Stimulated activated CD4-positive, alpha-beta T cell treated with anti-CD3 and anti-CD28 coated beads, Interleukin-4, amount 100 ng/mL, for 24 hours (primary cell): Measurements from ENCODE around the gene KLHL7.
"Not testable (repeated sequence)": the region's sequence is repeated elsewhere in the genome, so short reads cannot be mapped to it uniquely, and the experiment has no call there.

Experiments used
- DNase-seq: peaks from one replicate; pipeline ENCODE4 v3.0.0-alpha.2; 2020

Gene KLHL7

DNA sequence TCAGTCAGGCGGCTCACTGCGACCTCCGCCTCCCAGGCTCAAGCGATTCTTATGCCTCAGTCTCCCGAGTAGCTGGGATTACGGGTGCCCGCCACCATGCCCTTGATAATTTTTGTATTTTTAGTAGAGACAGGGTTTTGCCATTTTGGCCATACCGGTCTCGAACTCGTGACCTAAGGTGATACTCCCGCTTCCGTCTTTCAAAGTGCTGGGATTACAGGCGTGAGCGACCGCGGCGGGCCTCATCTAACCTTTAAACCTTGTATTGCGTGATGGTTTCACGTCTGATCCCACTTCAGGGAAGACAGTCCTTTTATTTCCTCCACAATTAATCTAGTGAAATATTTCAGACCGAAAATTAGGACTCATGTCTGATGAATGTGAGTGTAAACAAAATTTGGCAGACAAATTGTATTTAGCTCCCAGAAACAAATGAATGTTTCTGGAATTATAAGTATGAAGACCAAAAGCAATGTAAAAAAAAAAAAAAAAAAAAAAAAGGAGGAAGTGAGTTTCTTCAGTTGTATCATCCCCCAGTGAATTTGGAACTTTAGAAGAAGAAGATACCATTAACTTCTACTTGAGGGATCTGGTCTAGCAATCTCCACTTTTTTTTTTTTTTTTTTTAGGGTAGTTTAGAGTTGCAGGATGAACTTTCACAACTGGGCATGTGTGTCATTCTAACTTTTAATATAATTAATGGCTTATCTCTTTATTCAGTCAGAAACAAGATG is 77.9 kb downstream of the KLHL7 start:
- no peak for DNase-seq

GRCh38 chr7:23184291-23184690 is 78.7 kb downstream of the KLHL7 start:
- DNase-seq, result no peak

DNA sequence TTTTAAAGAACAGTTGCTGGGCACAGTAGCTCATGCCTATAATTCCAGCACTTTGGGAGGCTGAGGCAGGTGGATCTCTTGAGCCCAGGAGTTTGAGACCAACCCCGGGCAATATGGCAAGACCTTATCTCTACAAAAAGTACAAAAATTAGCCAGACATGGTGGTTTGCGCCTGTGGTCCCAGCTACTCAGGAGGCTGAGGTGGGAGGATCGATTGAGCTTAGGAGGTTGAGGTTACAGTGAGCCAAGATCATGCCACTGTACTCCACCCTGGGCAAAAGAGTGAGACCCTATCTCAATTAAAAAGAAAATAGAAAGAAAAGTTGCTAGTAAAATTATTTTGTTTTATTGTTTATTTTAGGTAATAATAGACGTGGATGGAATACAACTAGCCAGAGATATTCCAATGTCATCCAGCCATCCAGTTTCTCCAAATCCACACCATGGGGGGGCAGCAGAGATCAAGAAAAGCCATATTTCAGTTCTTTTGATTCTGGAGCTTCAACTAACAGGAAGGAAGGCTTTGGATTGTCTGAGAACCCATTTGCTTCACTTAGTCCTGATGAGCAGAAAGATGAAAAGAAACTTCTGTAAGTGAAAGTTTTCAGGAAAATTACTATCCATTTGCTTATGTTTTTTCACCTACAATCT is 79.2 kb downstream of the KLHL7 start:
- DNase-seq, result no peak

- no peak for DNase-seq
These were observed 80.4 kb downstream of the KLHL7 start for GRCh38 chr7:23185980-23186379.

GRCh38 chr7:23191022-23191421 is 85.4 kb downstream of the KLHL7 start:
- DNase-seq, result no peak

DNA sequence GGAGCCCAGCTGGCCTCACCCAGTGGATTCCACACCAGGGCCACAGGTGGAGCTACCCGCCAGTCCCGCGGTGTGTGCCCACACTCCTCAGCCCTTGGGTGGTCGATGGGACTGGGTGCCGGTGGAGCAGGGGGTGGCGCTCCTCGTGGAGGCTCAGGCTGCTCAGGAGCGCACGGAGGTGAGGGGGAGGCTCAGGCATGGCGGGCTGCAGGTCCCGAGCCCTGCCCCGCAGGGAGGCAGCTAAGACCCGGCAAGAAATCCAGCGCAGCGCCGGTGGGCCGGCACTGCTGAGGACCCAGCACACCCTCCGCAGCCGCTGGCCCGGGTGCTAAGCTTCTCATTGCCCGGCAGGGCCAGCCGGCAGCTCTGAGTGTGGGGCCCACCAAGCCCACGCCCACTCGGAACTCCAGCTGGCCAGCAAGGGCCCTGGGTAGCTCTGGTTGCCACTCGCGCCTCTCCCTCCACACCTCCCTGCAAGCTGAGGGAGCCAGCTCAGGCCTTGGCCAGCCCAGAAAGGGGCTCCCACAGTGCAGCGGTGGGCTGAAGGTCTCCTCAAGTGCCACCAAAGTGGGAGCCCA is 88.2 kb downstream of the KLHL7 start:
- DNase-seq, result not testable (repeated sequence)

DNA sequence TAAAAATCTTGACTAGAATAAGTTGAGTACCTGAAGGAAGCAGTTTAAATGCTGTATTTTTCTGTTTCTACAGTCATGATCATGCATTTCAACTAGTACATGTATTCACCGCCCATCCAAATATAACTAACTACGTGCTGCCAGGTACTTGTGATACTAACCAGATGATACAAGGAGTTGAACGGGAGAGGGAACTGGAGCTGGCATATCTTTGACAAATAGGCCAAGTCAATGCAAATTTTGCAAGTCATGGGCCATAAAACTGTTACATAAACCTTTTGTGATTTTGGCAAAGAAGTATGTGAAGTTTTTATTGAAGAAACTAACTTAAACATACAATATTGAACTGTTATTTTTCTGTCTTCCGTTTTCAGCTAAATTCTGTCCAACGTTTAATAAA is 90.7 kb downstream of the KLHL7 start:
- no peak for DNase-seq

DNA sequence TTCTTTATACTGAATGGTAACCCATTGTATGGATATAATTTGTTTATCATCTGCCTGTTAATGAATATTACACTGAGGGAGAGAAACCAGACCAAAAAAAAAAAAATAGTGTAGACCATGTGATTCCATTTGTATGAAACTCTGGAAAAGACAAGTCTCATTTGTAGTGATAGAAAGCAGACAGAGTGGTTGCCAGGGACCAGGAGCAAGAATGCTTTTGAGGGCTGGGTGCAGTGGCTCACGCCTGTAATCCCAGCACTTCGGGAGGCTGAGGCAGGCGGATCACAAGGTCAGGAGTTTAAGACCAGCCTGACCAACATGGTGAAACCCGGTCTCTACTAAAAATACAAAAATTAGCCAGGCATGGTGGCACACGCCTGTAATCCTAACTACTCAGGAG is 92.2 kb downstream of the KLHL7 start:
- DNase-seq, result not testable (repeated sequence)

DNA sequence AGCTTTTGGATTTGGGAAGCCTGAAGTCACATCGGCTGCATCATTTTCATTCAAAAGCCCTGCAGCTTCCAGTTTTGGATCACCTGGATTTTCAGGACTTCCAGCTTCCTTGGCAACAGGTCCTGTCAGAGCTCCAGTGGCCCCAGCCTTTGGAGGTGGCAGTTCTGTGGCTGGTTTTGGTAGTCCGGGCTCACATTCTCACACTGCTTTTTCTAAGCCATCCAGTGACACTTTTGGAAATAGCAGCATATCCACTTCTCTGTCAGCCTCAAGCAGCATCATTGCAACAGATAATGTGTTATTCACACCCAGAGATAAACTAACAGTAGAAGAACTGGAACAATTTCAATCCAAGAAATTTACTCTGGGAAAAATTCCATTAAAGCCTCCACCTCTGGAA is 94.7 kb downstream of the KLHL7 start:
- DNase-seq, result no peak

GRCh38 chr7:23204241-23204640 is 98.7 kb downstream of the KLHL7 start:
- DNase-seq, result no peak

- DNase-seq, result no peak
These were observed 100.0 kb downstream of the KLHL7 start for GRCh38 chr7:23205577-23205908.

GRCh38 chr7:23205909-23206767 is 100.6 kb downstream of the KLHL7 start:
- DNase-seq, result no peak

- no peak for DNase-seq
These were observed 101.4 kb downstream of the KLHL7 start for GRCh38 chr7:23207021-23207420.

- no peak for DNase-seq
These were observed 102.3 kb downstream of the KLHL7 start for GRCh38 chr7:23207884-23208283.

- no peak for DNase-seq
These were observed 102.7 kb downstream of the KLHL7 start for GRCh38 chr7:23208316-23208715.

GRCh38 chr7:23210506-23210905 is 104.9 kb downstream of the KLHL7 start:
- DNase-seq, result no peak

DNA sequence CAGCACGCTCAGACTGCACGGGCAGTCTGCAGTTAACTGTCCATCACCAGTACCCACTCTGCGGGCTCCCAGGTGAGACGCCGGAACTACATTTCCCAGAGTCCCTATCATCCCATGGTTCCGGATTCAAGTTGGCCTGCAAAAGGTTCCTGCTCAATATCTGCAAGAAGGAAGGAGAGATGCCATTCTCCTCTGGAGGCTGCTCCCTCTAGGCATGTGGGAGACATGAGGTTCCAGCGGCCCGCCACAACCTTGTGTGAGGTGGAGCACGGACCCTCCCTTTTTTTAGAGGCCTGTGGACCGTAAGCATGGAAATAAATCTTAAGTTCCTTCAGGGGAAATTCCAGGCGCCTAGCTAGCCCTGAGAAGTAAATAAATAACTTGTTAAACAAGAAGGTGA is 106.0 kb downstream of the KLHL7 start:
- DNase-seq, result no peak

DNA sequence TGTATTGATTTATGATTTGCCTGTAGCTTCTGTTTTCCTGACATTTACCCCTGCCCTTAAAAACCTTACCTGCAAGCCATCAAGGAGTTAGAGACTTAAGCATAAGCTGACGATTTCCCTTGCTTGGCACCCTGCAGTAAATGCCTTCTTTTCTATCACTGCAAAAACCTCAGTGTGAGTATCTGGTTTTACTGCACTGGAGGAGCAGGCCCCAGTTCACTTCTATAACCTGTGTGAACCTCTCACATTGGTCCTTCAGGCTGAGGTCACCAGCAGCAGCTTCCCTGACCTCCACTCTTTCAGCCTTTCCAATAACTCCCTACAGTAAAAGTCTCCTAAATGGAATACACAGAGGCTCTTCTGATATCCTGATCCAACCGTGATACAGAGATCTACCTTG is 106.8 kb downstream of the KLHL7 start:
- no peak for DNase-seq

DNA sequence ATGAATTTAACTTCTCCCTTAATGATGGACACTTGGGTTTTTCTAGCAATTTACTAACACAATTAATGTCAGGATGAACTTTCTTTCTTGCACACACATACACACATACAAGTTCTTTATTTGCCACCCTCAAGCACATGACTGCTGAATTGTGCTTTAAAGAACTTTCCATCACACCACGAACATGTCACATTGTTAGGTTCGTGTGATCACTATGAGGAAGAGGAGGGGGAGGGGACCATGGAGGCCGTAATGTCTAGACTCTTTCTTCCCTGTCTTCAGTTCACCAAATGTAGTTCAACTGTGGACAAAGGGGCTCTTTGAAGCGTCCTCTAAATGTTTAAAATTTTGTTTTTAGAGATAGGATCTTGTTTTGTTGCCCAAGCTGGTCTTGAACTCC is 107.3 kb downstream of the KLHL7 start:
- no peak for DNase-seq

- DNase-seq, result no peak
These were observed 108.2 kb downstream of the KLHL7 start for GRCh38 chr7:23213755-23214154.

- DNase-seq, result no peak
These were observed 108.8 kb downstream of the KLHL7 start for GRCh38 chr7:23214423-23214822.

DNA sequence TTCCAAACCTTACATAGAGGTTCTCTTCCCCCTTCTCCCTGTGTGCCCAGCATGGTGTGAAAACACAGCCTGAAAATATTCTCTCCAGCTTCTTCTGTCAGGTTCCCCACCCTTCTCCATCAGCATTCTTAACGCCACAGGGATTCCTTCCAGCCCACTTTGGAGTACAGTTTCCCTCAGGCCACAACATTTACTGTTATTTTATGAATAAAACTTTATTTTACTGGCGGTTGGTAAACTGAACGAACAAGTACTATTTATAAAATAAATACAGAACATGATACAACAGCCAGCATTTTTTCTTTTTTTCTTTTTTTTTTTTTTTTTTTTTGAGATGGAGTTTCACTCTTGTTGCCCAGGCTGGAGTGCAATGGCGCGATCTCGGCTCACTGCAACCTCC is 109.4 kb downstream of the KLHL7 start:
- no peak for DNase-seq

DNA sequence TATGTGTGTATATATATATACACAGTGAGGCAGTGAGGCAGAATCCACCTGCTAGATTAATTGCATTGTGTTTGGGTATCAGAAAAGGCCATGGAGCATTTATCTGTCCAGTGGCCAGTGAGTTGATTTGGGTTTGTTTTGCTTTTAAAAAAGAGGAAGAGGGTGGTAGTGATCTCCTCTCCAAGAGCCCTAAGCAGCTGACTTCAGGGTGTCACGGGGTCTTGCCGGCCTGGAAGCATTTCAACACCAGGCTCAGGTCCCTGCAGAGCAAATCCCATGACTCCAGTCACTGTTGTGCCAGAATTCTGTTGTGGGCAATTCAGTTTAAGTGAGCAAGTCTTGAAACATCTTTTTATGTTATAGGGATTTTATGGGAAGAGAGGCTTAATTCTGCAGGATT is 110.4 kb downstream of the KLHL7 start:
- DNase-seq, result no peak

- no peak for DNase-seq
These were observed 112.6 kb downstream of the KLHL7 start for GRCh38 chr7:23218196-23218595.
